Breast epithelium (tissue), 4 donors: ENCODE measurements around the gene PRRT1. TPM values are rescaled to one million over a fixed set of nuclear protein-coding genes. Genes with fewer than 3 reads are reported as not detected.

Experiments used
- DNase-seq, 2 donors: peaks; one replicate each; pipeline ENCODE4 v3.0.0-alpha.2; 2019; ENCODE audit warnings: low spot score in 2 of 2
- H3K27ac ChIP-seq, 2 donors: fragments of 200-600 bp; sonication (generic) in 1 of 2; one replicate each; pipeline ENCODE4 v1.5.1; 2016 to 2019; ENCODE audit warnings: mild to moderate bottlenecking in 1 of 2
- H3K27me3 ChIP-seq, 2 donors: fragments of 200-600 bp; sonication (generic) in 1 of 2; one replicate each; pipeline versions ENCODE4 v1.5.1 to v1.6.0; 2017 to 2019; ENCODE audit warnings: control low read depth in 1 of 2, mild to moderate bottlenecking in 1 of 2
- H3K36me3 ChIP-seq: fragments of 200-600 bp; one replicate; pipeline ENCODE4 v1.5.1; 2019
- H3K4me1 ChIP-seq, 2 donors: fragments of 200-600 bp; sonication (generic); one replicate each; pipeline ENCODE4 v1.5.1; 2016 to 2019; ENCODE audit warnings: control low read depth in 1 of 2
- H3K4me3 ChIP-seq, 3 donors: fragments of 200-600 bp; sonication (generic); 1 replicate in 2 of 3; 2 replicates in 1 of 3; pipeline ENCODE4 v1.5.1; 2016 to 2019; ENCODE audit warnings: mild to moderate bottlenecking in 3 of 3, moderate library complexity in 2 of 3
- H3K9me3 ChIP-seq, 2 donors: fragments of 200-600 bp; sonication (generic) in 1 of 2; one replicate each; pipeline ENCODE4 v1.5.1; 2016 to 2019; ENCODE audit warnings: control low read depth in 1 of 2
- POLR2A ChIP-seq: fragments of 450-650 bp; IDR thresholded peaks from one replicate; pipeline ENCODE4 v1.6.1; 2016; ENCODE audit warnings: antibody characterized with exemption, mild to moderate bottlenecking, moderate library complexity
- POLR2AphosphoS5 ChIP-seq, 3 donors: sonication (generic); formaldehyde crosslinking; IDR thresholded peaks; one replicate each; pipeline ENCODE4 v1.6.1; 2017; ENCODE audit warnings: antibody characterized with exemption in 3 of 3
- intact Hi-C: fragments of 100-400 bp; cut with DNase I; formaldehyde crosslinking; loops from one replicate; pipeline ENCODE4 v1.15.1; 2023; ENCODE audit warnings: low total_unique reads
- total RNA-seq, 3 donors: library from RNA; depleted of rRNA; stranded (reverse); fragments of >200 nt; gene quantifications; one replicate each; pipeline ENCODE4 v1.1.0, GENCODE V29; 2016
- TF ChIP-seq, protein P1 (sequence below), 3 donors: fragments of 450-650 bp; IDR thresholded peaks; one replicate each; pipeline ENCODE4 v1.5.1; 2016 to 2017; ENCODE audit warnings: antibody characterized with exemption in 3 of 3, mild to moderate bottlenecking in 3 of 3, moderate library complexity in 3 of 3

PRRT1 gene
- total RNA-seq, 3 donors from 2014 or later, result 0.48 to 2.8 (median 1.3) TPM

- Histone ChIP-seq H3K27ac (peak overlapping the region; percentile 18 to 38), H3K9me3 (no peaks in the 10 kb centered on the region), H3K27me3 (no peaks in the 10 kb centered on the region), H3K4me1 (no peaks in the 10 kb centered on the region), H3K36me3 (no peaks in the 10 kb centered on the region), H3K4me3 (no peak overlapping the region)
- no peak for DNase-seq
- intact Hi-C loops, result loop anchor here (5.0 kb wide), 1 partner anchor 1401 kb away; no protein-coding TSS in a partner anchor
- TF ChIP-seq, protein P1, sequence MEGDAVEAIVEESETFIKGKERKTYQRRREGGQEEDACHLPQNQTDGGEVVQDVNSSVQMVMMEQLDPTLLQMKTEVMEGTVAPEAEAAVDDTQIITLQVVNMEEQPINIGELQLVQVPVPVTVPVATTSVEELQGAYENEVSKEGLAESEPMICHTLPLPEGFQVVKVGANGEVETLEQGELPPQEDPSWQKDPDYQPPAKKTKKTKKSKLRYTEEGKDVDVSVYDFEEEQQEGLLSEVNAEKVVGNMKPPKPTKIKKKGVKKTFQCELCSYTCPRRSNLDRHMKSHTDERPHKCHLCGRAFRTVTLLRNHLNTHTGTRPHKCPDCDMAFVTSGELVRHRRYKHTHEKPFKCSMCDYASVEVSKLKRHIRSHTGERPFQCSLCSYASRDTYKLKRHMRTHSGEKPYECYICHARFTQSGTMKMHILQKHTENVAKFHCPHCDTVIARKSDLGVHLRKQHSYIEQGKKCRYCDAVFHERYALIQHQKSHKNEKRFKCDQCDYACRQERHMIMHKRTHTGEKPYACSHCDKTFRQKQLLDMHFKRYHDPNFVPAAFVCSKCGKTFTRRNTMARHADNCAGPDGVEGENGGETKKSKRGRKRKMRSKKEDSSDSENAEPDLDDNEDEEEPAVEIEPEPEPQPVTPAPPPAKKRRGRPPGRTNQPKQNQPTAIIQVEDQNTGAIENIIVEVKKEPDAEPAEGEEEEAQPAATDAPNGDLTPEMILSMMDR (IDR thresholded peaks at IDR 0.05), result no peak
- TF ChIP-seq POLR2AphosphoS5 (IDR thresholded peaks at IDR 0.05) (no peak), POLR2A (no peak)
These were observed 14.8 kb upstream of the PRRT1 start for GRCh38 chr6:32166411-32167061.

DNA sequence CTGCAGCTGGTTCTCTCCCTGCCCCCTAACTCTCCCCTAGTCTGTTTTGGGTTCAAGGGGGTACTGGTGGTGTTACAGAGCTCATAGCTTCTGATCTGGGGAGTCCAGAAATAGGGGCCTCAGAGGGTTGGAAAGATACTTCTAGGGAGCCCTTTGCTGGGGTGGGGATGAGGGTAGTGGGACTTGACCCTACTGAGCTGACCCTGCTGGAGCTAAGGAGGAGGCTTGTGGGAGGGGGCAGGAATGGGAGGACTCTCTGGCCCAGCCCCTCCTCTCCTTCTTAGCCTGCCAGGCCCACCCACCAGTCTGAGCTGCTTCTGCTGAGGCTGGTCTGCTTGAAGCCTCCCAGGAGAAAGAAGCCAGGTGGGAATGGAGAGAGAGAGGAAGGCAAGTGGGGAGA, 12.6 kb upstream of the PRRT1 start, which contains the start of gene EGFL8:
Gene EGFL8 (plus strand): TSS at position 301 of the 400 bp plus-strand sequence. CDS start 1,571 bp downstream, outside the sequence.
- TF ChIP-seq, protein P1 (IDR thresholded peaks at IDR 0.05), result no peak
- TF ChIP-seq POLR2A (no peak), POLR2AphosphoS5 (IDR thresholded peaks at IDR 0.05) (no peak)
- DNase-seq, result no peak
- Histone ChIP-seq H3K4me3 (no peak within 1 kb of the TSS), H3K4me1 (no peaks in the 10 kb centered on the region), H3K27me3 (no peaks in the 10 kb centered on the region), H3K27ac (peak within 1 kb of the TSS; percentile 2 to 61), H3K9me3 (no peaks in the 10 kb centered on the region), H3K36me3 (no peaks in the 10 kb centered on the region)
- intact Hi-C loops, result no loop called here

DNA sequence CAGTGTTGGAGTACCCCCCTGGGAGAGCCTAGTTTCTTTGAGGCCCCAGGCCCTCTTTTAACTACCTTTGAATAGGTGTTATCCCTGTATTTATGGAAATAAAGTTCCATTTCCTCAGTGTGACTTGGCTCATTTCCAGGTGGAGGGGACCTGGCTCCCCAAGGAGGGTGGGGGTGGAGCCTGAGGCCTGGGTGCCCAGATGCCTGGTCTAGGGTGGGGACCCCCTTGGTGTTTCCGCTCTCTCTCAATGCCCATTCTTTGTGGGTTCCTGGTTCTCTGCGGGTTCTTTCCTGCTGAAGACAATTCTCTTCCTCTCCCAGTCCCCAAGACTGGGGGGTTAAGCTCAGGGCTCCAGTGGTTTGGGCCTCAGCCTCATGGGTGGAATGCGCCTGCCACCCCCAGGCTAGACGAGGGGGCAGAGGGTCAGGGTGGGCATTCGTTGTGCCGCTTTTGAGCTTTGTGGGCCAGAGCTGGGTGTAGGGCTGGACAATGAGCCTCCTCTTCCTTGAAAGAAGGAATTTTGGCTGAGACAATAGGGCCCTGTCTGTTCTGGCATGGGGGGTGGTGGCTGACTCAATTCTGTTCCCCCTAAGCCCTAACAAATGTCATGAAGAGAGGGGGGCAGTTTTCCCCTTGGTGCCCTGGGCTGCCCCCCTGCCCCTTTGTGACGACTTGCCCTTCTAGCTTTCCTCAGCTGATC, 12.0 kb upstream of the PRRT1 start:
- H3K27me3 ChIP-seq, result no peaks in the 10 kb centered on the region
- H3K4me1 ChIP-seq, result no peaks in the 10 kb centered on the region
- H3K4me3 ChIP-seq, result no peak overlapping the region
- H3K36me3 ChIP-seq, result no peaks in the 10 kb centered on the region
- peak overlapping the region; percentile 2 to 61 for H3K27ac ChIP-seq
- DNase-seq, result no peak
- intact Hi-C loops, result no loop called here
- H3K9me3 ChIP-seq, result no peaks in the 10 kb centered on the region
- TF ChIP-seq, protein P1 (IDR thresholded peaks at IDR 0.05), result no peak
- TF ChIP-seq POLR2AphosphoS5 (IDR thresholded peaks at IDR 0.05) (no peak), POLR2A (no peak)

DNA sequence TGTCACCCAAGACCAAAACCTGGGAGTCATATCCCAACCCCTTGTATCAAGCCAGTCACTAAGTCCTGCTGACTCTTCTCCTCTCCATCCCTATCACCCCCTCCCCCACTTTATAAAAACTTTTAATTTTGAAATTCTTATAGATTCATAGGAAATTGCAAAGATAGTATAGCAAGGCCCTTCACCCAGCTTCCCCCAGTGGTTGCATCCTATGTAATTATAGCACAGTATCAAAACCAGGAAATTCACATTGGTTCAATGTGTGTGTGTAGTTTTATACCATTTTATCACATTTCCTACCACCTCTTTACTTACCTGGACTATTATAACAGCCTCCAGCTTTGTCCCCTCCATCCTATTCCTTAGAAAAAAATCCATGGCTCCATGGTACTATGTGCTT, 6.3 kb upstream of the PRRT1 start:
- TF ChIP-seq, protein P1 (IDR thresholded peaks at IDR 0.05), result no peak
- no peak for TF ChIP-seq POLR2A
- TF ChIP-seq POLR2AphosphoS5 (IDR thresholded peaks at IDR 0.05), result no peak
- H3K27ac ChIP-seq, result no peak overlapping the region
- H3K36me3 ChIP-seq, result no peaks in the 10 kb centered on the region
- H3K4me1 ChIP-seq, result peaks cover 0 to 11% of the 10 kb centered on the region in 2 donors
- DNase-seq, result no peak
- no peaks in the 10 kb centered on the region for H3K27me3 ChIP-seq
- H3K9me3 ChIP-seq, result no peaks in the 10 kb centered on the region
- no peak overlapping the region for H3K4me3 ChIP-seq
- intact Hi-C loops, result no loop called here

GRCh38 chr6:32156891-32157290, 5.2 kb upstream of the PRRT1 start:
- no peak overlapping the region for H3K4me3 ChIP-seq
- intact Hi-C loops, result no loop called here
- DNase-seq, result no peak
- H3K27me3 ChIP-seq, result no peaks in the 10 kb centered on the region
- no peaks in the 10 kb centered on the region for H3K9me3 ChIP-seq
- no peak overlapping the region for H3K27ac ChIP-seq
- H3K36me3 ChIP-seq, result no peaks in the 10 kb centered on the region
- H3K4me1 ChIP-seq, result peaks cover 0 to 11% of the 10 kb centered on the region in 2 donors
- TF ChIP-seq, protein P1 (IDR thresholded peaks at IDR 0.05), result no peak
- TF ChIP-seq POLR2AphosphoS5 (IDR thresholded peaks at IDR 0.05) (no peak), POLR2A (no peak)
